Large intestine (tissue), 12 donors: ENCODE results near the gene TENT4A. TPM values are rescaled to one million over a fixed set of nuclear protein-coding genes. Genes with fewer than 3 reads are reported as not detected.
"Not testable (repeated sequence)": the region's sequence is repeated elsewhere in the genome, so short reads cannot be mapped to it uniquely, and the experiment has no call there.

ENCODE experiments used
- DNase-seq, 2 donors: peaks; one replicate each; pipeline versions ENCODE4 v3.0.0 to v3.0.0-alpha.2; 2013
- H3K27ac ChIP-seq: one replicate; pipeline ENCODE4 v1.5.1; 2013; ENCODE audit warnings: low read length
- H3K27me3 ChIP-seq: 2 replicates; pipeline ENCODE4 v1.6.1; 2013; ENCODE audit warnings: low read length; ENCODE audit not compliant: control insufficient read depth, insufficient read depth
- H3K36me3 ChIP-seq: 2 replicates; pipeline ENCODE4 v1.6.1; 2013; ENCODE audit warnings: low read length; ENCODE audit not compliant: control insufficient read depth, insufficient read depth
- H3K4me1 ChIP-seq: one replicate; pipeline ENCODE4 v1.6.1; 2013; ENCODE audit warnings: low read length; ENCODE audit not compliant: control insufficient read depth, insufficient read depth
- H3K4me3 ChIP-seq: one replicate; pipeline ENCODE4 v1.5.1; 2013; ENCODE audit warnings: low read length
- H3K9me3 ChIP-seq: one replicate; pipeline ENCODE4 v1.6.1; 2013; ENCODE audit warnings: mild to moderate bottlenecking, low read depth, low read length, moderate library complexity; ENCODE audit not compliant: control insufficient read depth
- WGBS: methylation state at CpG from one replicate; pipeline ENCODE4 v1.1.5; 2013; ENCODE audit warnings: low lambda C conversion rate; ENCODE audit not compliant: insufficient coverage; 5-methylcytosine and 5-hydroxymethylcytosine counted together
- long read RNA-seq, 11 donors: transcript quantifications; one replicate each; lab custom pipeline, GENCODE V29; 2026
- polyA plus RNA-seq: library from polyadenylated mRNA; unstranded; fragments of 120-200 nt; gene quantifications from one replicate; pipeline ENCODE4 v1.2.1, GENCODE V29; 2013

The TENT4A gene
- polyA plus RNA-seq, result 24.7 TPM
- long read RNA-seq, donor 1, full-length matches to known transcripts, result 3 of 3 reads
- long read RNA-seq, donor 1, partial matches to known transcripts, result 0 of 3 reads
- long read RNA-seq, donor 1, other reads (novel, unspliced or antisense), result 0 of 3 reads
- long read RNA-seq, donor 2, partial matches to known transcripts, result 0 of 2 reads
- long read RNA-seq, donor 2, other reads (novel, unspliced or antisense), result 0 of 2 reads
- long read RNA-seq, donor 3, full-length matches to known transcripts, result 1 of 1 reads
- long read RNA-seq, donor 3, partial matches to known transcripts, result 0 of 1 reads
- long read RNA-seq, donor 3, other reads (novel, unspliced or antisense), result 0 of 1 reads
- long read RNA-seq, donor 4, result 0 reads
- long read RNA-seq, donor 5, full-length matches to known transcripts, result 2 of 2 reads
- long read RNA-seq, donor 5, partial matches to known transcripts, result 0 of 2 reads
- long read RNA-seq, donor 5, other reads (novel, unspliced or antisense), result 0 of 2 reads
- long read RNA-seq, donor 6, full-length matches to known transcripts, result 2 of 18 reads
- long read RNA-seq, donor 6, partial matches to known transcripts, result 16 of 18 reads
- long read RNA-seq, donor 6, other reads (novel, unspliced or antisense), result 0 of 18 reads
- long read RNA-seq, donor 7, result 0 reads
- long read RNA-seq, donor 8, full-length matches to known transcripts, result 2 of 2 reads
- long read RNA-seq, donor 8, partial matches to known transcripts, result 0 of 2 reads
- long read RNA-seq, donor 8, other reads (novel, unspliced or antisense), result 0 of 2 reads
- long read RNA-seq, donor 9, result 0 reads
- long read RNA-seq, donor 10, full-length matches to known transcripts, result 1 of 13 reads
- long read RNA-seq, donor 10, partial matches to known transcripts, result 12 of 13 reads
- long read RNA-seq, donor 10, other reads (novel, unspliced or antisense), result 0 of 13 reads
- long read RNA-seq, donor 11, full-length matches to known transcripts, result 2 of 2 reads
- long read RNA-seq, donor 11, partial matches to known transcripts, result 0 of 2 reads
- long read RNA-seq, donor 11, other reads (novel, unspliced or antisense), result 0 of 2 reads

DNA sequence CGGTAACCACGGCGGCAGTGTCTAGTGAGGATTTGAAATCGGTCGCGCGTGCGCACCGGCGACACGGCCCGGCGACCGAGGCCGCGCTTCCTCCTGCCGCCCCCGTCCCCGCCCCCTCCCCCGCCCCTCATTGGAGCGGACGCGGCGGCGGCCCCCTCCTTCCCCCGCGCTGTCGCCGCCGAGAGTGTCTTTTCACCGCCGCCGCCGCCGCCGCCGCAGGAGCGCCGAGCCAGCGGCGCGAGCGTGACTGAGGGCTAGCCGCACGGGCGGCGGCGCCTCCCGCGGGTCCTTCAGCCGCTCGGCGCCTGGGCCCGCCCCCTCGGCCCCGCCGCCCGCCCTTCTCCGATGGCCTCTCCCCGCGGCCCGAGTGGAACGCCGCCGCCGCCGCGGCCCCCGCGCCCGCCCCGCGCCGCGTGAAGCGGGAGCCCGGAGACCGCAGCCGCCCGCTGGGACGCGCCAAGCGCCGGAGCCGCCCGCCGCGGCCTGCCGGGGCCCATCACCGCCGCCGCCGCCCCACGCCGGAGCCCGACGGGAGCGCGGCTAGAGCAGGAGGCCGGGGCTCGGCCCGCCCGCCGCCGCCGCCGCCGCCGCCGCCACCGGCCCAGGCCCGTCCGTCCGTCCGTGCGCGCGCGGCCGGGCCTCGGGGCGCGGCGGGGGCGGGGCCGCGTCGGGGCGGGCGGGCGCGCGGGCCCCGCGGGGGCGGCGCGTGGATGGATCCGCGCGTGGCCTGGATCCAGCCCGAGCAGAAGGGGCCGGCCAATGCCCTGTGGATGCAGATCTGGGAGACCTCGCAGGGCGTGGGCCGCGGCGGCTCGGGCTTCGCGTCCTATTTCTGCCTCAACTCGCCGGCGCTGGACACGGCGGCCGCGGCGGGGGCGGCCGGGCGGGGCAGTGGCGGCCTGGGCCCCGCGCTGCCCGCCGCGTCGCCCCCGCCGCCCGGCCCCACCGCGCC is at the start of gene TENT4A:
Gene TENT4A (plus strand): TSS at position 159 of the 952 bp plus-strand sequence. CDS start 552 bp downstream, at position 711.
- DNase-seq, result peak in 1 of 2 donors; percentile 35
- Histone ChIP-seq H3K27ac (peak within 1 kb of the TSS; percentile 97), H3K4me1 (peaks cover 25% of the 10 kb centered on the region), H3K36me3 (peaks cover 2% of the 10 kb centered on the region), H3K27me3 (no peaks in the 10 kb centered on the region), H3K4me3 (peak within 1 kb of the TSS; percentile 81), H3K9me3 (no peaks in the 10 kb centered on the region)
- WGBS, result no CpG with 5 or more reads among the region's 174 CpGs

GRCh38 chr5:6666762-6667161 is 46.5 kb upstream of the TENT4A start:
- Histone ChIP-seq H3K9me3 (no peaks in the 10 kb centered on the region), H3K4me1 (no peaks in the 10 kb centered on the region), H3K36me3 (peaks cover 8% of the 10 kb centered on the region), H3K27ac (no peak overlapping the region), H3K27me3 (no peaks in the 10 kb centered on the region), H3K4me3 (no peak overlapping the region)
- 100% methylated on average over 1 of the region's 15 CpGs for WGBS
- DNase-seq, result no peak

- Histone ChIP-seq H3K27ac (no peak overlapping the region), H3K4me1 (no peaks in the 10 kb centered on the region), H3K9me3 (no peaks in the 10 kb centered on the region), H3K36me3 (peaks cover 8% of the 10 kb centered on the region), H3K27me3 (no peaks in the 10 kb centered on the region), H3K4me3 (no peak overlapping the region)
- no peak for DNase-seq
- no CpG with 5 or more reads among the region's 5 CpGs for WGBS
Observed at GRCh38 chr5:6667648-6668047, 45.6 kb upstream of the TENT4A start.

- H3K27me3 ChIP-seq, H3K36me3 ChIP-seq, H3K9me3 ChIP-seq, H3K4me1 ChIP-seq, H3K27ac ChIP-seq, DNase-seq, H3K4me3 ChIP-seq: not testable (repeated sequence)
- 80% methylated on average over 1 of the region's 9 CpGs for WGBS
Observed at GRCh38 chr5:6668717-6669116, 44.5 kb upstream of the TENT4A start.

DNA sequence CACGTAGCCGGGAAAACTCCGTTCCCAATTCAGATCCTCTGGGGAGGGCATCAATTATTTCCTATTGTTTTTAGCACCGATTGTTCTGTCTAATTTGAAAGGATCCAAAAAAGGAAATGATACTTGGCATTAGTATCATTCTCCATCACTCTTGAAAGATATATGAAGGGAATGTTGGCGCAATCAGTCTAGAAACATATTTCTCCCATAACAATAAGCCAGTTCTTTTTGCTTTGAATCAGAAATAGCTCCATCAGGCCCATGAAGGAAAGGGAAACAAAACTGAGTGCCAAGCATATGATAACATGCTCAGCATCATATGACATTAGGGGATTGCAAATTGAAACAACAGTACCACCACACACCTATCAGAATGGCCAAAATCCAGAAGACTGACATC is 40.2 kb upstream of the TENT4A start:
- H3K4me1 ChIP-seq, result no peaks in the 10 kb centered on the region
- 100% methylated on average over 1 of the region's 5 CpGs for WGBS
- H3K4me3 ChIP-seq, result no peak overlapping the region
- H3K36me3 ChIP-seq, result peaks cover 2% of the 10 kb centered on the region
- DNase-seq, result no peak
- no peak overlapping the region for H3K27ac ChIP-seq
- no peaks in the 10 kb centered on the region for H3K9me3 ChIP-seq
- H3K27me3 ChIP-seq, result no peaks in the 10 kb centered on the region

- Histone ChIP-seq H3K36me3 (peaks cover 2% of the 10 kb centered on the region), H3K27ac (no peak overlapping the region), H3K4me1 (no peaks in the 10 kb centered on the region), H3K4me3 (no peak overlapping the region), H3K9me3 (no peaks in the 10 kb centered on the region), H3K27me3 (no peaks in the 10 kb centered on the region)
- no peak for DNase-seq
- WGBS, result no CpG with 5 or more reads among the region's 1 CpG
Observed at GRCh38 chr5:6673963-6674362, 39.3 kb upstream of the TENT4A start.

- no peaks in the 10 kb centered on the region for H3K4me1 ChIP-seq
- DNase-seq, result no peak
- H3K27ac ChIP-seq, result no peak overlapping the region
- no CpG with 5 or more reads among the region's 3 CpGs for WGBS
- H3K36me3 ChIP-seq, result peaks cover 2% of the 10 kb centered on the region
- no peaks in the 10 kb centered on the region for H3K27me3 ChIP-seq
- H3K9me3 ChIP-seq, result no peaks in the 10 kb centered on the region
- no peak overlapping the region for H3K4me3 ChIP-seq
Observed at GRCh38 chr5:6674421-6674820, 38.8 kb upstream of the TENT4A start.

DNA sequence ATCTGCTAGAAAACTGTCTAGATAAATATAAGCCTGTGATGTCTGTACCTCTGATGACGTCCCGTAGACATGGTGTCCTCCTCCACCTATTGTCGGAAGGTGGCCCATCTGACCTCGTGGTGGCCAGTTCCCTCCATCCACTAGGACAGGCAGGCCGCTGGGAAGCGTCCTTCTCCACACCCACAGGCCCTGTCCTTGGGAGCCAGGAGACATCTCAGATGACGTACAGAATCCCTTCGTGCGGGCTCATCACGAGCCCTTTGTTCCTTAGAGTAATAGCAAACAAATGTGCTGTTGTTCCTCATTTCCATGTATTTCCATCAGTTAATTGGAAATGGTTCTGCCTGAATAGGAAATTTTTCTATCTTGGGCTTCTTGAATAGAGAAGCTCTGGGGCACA is 38.3 kb upstream of the TENT4A start:
- Histone ChIP-seq H3K27ac (no peak overlapping the region), H3K27me3 (no peaks in the 10 kb centered on the region), H3K36me3 (peaks cover 1% of the 10 kb centered on the region), H3K4me3 (no peak overlapping the region), H3K9me3 (no peaks in the 10 kb centered on the region), H3K4me1 (no peaks in the 10 kb centered on the region)
- no CpG with 5 or more reads among the region's 10 CpGs for WGBS
- no peak for DNase-seq

GRCh38 chr5:6675784-6676491 is 37.3 kb upstream of the TENT4A start:
- H3K36me3 ChIP-seq, result no peaks in the 10 kb centered on the region
- H3K9me3 ChIP-seq, result no peaks in the 10 kb centered on the region
- WGBS, result 100% methylated on average over 2 of the region's 5 CpGs
- no peak for DNase-seq
- H3K27me3 ChIP-seq, result no peaks in the 10 kb centered on the region
- H3K4me3 ChIP-seq, result no peak overlapping the region
- no peaks in the 10 kb centered on the region for H3K4me1 ChIP-seq
- no peak overlapping the region for H3K27ac ChIP-seq
